ENCODE results near the gene VARS1.
"Not testable (repeated sequence)": the region's sequence is repeated elsewhere in the genome, so short reads cannot be mapped to it uniquely, and the experiment has no call there.

Gene VARS1

GRCh38 chr6:31795616-31796298, at the start of gene VARS1:
TSS of gene VARS1 (minus strand) at chr6:31795752. CDS start at chr6:31795217, 535 bp downstream.
- DNase-seq: peak; percentile 82

GRCh38 chr6:31844507-31844906, 49.0 kb upstream of the VARS1 start:
- no peak for DNase-seq

- no peak for DNase-seq
Measured at GRCh38 chr6:31842053-31842452, 46.5 kb upstream of the VARS1 start.

- DNase-seq: not testable (repeated sequence)
Measured at GRCh38 chr6:31839779-31840126, 44.2 kb upstream of the VARS1 start.

- no peak for DNase-seq
Measured at GRCh38 chr6:31838968-31839367, 43.4 kb upstream of the VARS1 start.

GRCh38 chr6:31838114-31838553, 42.6 kb upstream of the VARS1 start:
- DNase-seq: not testable (repeated sequence)

GRCh38 chr6:31837369-31838113, 42.0 kb upstream of the VARS1 start:
- no peak for DNase-seq

GRCh38 chr6:31836474-31837368, 41.2 kb upstream of the VARS1 start:
- DNase-seq: no peak

GRCh38 chr6:31836047-31836473, 40.5 kb upstream of the VARS1 start:
- peak; percentile 27 for DNase-seq

GRCh38 chr6:31834367-31835250, 39.1 kb upstream of the VARS1 start:
- DNase-seq: peak; percentile 96

- no peak for DNase-seq
Measured at GRCh38 chr6:31831350-31832215, 36.0 kb upstream of the VARS1 start.

- DNase-seq: no peak
Measured at GRCh38 chr6:31830886-31831335, 35.4 kb upstream of the VARS1 start.

GRCh38 chr6:31829633-31830283, 34.2 kb upstream of the VARS1 start:
- DNase-seq: peak; percentile 71

- peak; percentile 100 for DNase-seq
Measured at GRCh38 chr6:31827286-31828079, 31.9 kb upstream of the VARS1 start, which contains the start of gene HSPA1B. TSS of gene HSPA1B (plus strand) at chr6:31827738. CDS start at chr6:31827951, 213 bp downstream.

- DNase-seq: peak; percentile 92
Measured at GRCh38 chr6:31826793-31827285, 31.3 kb upstream of the VARS1 start.

- no peak for DNase-seq
Measured at GRCh38 chr6:31825553-31825952, 30.0 kb upstream of the VARS1 start.

GRCh38 chr6:31823592-31824196, 28.1 kb upstream of the VARS1 start:
- not testable (repeated sequence) for DNase-seq

GRCh38 chr6:31822036-31822821, 26.7 kb upstream of the VARS1 start:
- peak; percentile 4 for DNase-seq

Data from DMS79 treated with DMSO at 0.1 percent for 48 hours (cell line).